ENCODE measurements around the gene CLCN5. TPM values are rescaled to one million over a fixed set of nuclear protein-coding genes. Genes with fewer than 3 reads are reported as not detected.

The CLCN5 gene
- total RNA-seq, 3 donors from 2014 or later, result 5.0 to 7.5 (median 6.6) TPM

GRCh38 chrX:50035126-50035525, 112.7 kb downstream of the CLCN5 start:
- intact Hi-C loops (cut with DNase I; ENCODE audit: low total_unique reads), result loop anchor here (5.0 kb wide), 1 partner anchor 102 kb away; no protein-coding TSS in a partner anchor
- H3K27me3 ChIP-seq, result peaks cover 0 to 8% of the 10 kb centered on the region in 2 donors
- H3K27ac ChIP-seq, result no peak overlapping the region
- TF ChIP-seq POLR2AphosphoS5 (IDR thresholded peaks at IDR 0.05) (no peak), CTCF (IDR thresholded peaks at IDR 0.05) (no peak), POLR2A (IDR thresholded peaks at IDR 0.05) (no peak)
- H3K4me3 ChIP-seq, result no peak overlapping the region
- DNase-seq (ENCODE audit: low spot score in 2 of 2), result no peak
- no peaks in the 10 kb centered on the region for H3K36me3 ChIP-seq
- no peaks in the 10 kb centered on the region for H3K4me1 ChIP-seq
- H3K9me3 ChIP-seq, result no peaks in the 10 kb centered on the region

GRCh38 chrX:50036426-50036825, 114.0 kb downstream of the CLCN5 start:
- peaks cover 0 to 8% of the 10 kb centered on the region in 2 donors for H3K27me3 ChIP-seq
- no peaks in the 10 kb centered on the region for H3K36me3 ChIP-seq
- H3K4me1 ChIP-seq, result no peaks in the 10 kb centered on the region
- H3K4me3 ChIP-seq, result no peak overlapping the region
- H3K27ac ChIP-seq, result no peak overlapping the region
- intact Hi-C loops (cut with DNase I; ENCODE audit: low total_unique reads), result loop anchor here (5.0 kb wide), 1 partner anchor 101 kb away; no protein-coding TSS in a partner anchor
- no peak for DNase-seq (ENCODE audit: low spot score in 2 of 2)
- H3K9me3 ChIP-seq, result no peaks in the 10 kb centered on the region
- TF ChIP-seq CTCF (IDR thresholded peaks at IDR 0.05) (no peak), POLR2A (IDR thresholded peaks at IDR 0.05) (no peak), POLR2AphosphoS5 (IDR thresholded peaks at IDR 0.05) (no peak)

- H3K27me3 ChIP-seq, result peaks cover 0 to 19% of the 10 kb centered on the region in 2 donors
- H3K4me1 ChIP-seq, result no peaks in the 10 kb centered on the region
- H3K9me3 ChIP-seq, result no peaks in the 10 kb centered on the region
- H3K36me3 ChIP-seq, result no peaks in the 10 kb centered on the region
- DNase-seq (ENCODE audit: low spot score in 2 of 2), result no peak
- H3K27ac ChIP-seq, result no peak overlapping the region
- H3K4me3 ChIP-seq, result no peak overlapping the region
- TF ChIP-seq POLR2AphosphoS5 (IDR thresholded peaks at IDR 0.05), result no peak
- TF ChIP-seq POLR2A (IDR thresholded peaks at IDR 0.05), result no peak
- TF ChIP-seq CTCF (IDR thresholded peaks at IDR 0.05), result no peak
- intact Hi-C loops (cut with DNase I; ENCODE audit: low total_unique reads), result no loop called here
These were observed 123.4 kb downstream of the CLCN5 start for GRCh38 chrX:50045823-50046222.

- TF ChIP-seq POLR2A (IDR thresholded peaks at IDR 0.05) (no peak), POLR2AphosphoS5 (IDR thresholded peaks at IDR 0.05) (no peak), CTCF (IDR thresholded peaks at IDR 0.05) (no peak)
- DNase-seq (ENCODE audit: low spot score in 2 of 2), result no peak
- no peaks in the 10 kb centered on the region for H3K9me3 ChIP-seq
- H3K4me3 ChIP-seq, result no peak overlapping the region
- no peaks in the 10 kb centered on the region for H3K36me3 ChIP-seq
- intact Hi-C loops (cut with DNase I; ENCODE audit: low total_unique reads), result no loop called here
- H3K4me1 ChIP-seq, result no peaks in the 10 kb centered on the region
- peaks cover 0 to 14% of the 10 kb centered on the region in 2 donors for H3K27me3 ChIP-seq
- no peak overlapping the region for H3K27ac ChIP-seq
These were observed 126.8 kb downstream of the CLCN5 start for GRCh38 chrX:50049228-50049627.

- no peak for TF ChIP-seq POLR2AphosphoS5 (IDR thresholded peaks at IDR 0.05)
- no peak for TF ChIP-seq CTCF (IDR thresholded peaks at IDR 0.05)
- TF ChIP-seq POLR2A (IDR thresholded peaks at IDR 0.05), result no peak
- Histone ChIP-seq H3K27ac (no peak overlapping the region), H3K4me3 (no peak overlapping the region), H3K27me3 (peaks cover 0 to 32% of the 10 kb centered on the region in 2 donors), H3K9me3 (no peaks in the 10 kb centered on the region), H3K36me3 (no peaks in the 10 kb centered on the region), H3K4me1 (no peaks in the 10 kb centered on the region)
- intact Hi-C loops (cut with DNase I; ENCODE audit: low total_unique reads), result no loop called here
- DNase-seq (ENCODE audit: low spot score in 2 of 2), result no peak
These were observed 131.8 kb downstream of the CLCN5 start for GRCh38 chrX:50054147-50054546.

Measured in breast epithelium (tissue), 4 donors.